GM12892 (cell line): Measurements from ENCODE around the gene SHANK1.
A peak's percentile ranks its signal among the peaks of the same experiment; 100 is the strongest.

ENCODE experiments used
- DNase-seq: peaks from one replicate; pipeline ENCODE4 v3.0.0; 2011; ENCODE audit not compliant: insufficient read length
- FAIRE-seq: peaks from 2 replicates; lab custom pipeline; 2011; peaks lifted over from hg19 to GRCh38; lab: Jason Lieb, UNC
- POLR2A ChIP-seq: IDR thresholded peaks from 2 replicates; pipeline ENCODE4 v1.6.1; 2011; ENCODE audit warnings: low read depth, low read length, control low read depth
- POLR2AphosphoS5 ChIP-seq: IDR thresholded peaks from 2 replicates; pipeline ENCODE4 v1.6.1; 2011; ENCODE audit warnings: low read depth, low read length, control low read depth
- TAF1 ChIP-seq: IDR thresholded peaks from 2 replicates; pipeline ENCODE4 v1.6.1; 2011; ENCODE audit warnings: low read depth, mild to moderate bottlenecking, control low read depth, low read length, borderline replicate concordance

The SHANK1 gene

GRCh38 chr19:50705422-50706019 lies 14.1 kb downstream of the SHANK1 start:
- FAIRE-seq = peak; percentile 33
- TF ChIP-seq POLR2A (no peak), POLR2AphosphoS5 (no peak), TAF1 (no peak)
- DNase-seq = no peak

GRCh38 chr19:50703915-50704796 lies 15.4 kb downstream of the SHANK1 start:
- TF ChIP-seq TAF1 (no peak), POLR2A (no peak), POLR2AphosphoS5 (no peak)
- FAIRE-seq = no peak
- no peak for DNase-seq

DNA sequence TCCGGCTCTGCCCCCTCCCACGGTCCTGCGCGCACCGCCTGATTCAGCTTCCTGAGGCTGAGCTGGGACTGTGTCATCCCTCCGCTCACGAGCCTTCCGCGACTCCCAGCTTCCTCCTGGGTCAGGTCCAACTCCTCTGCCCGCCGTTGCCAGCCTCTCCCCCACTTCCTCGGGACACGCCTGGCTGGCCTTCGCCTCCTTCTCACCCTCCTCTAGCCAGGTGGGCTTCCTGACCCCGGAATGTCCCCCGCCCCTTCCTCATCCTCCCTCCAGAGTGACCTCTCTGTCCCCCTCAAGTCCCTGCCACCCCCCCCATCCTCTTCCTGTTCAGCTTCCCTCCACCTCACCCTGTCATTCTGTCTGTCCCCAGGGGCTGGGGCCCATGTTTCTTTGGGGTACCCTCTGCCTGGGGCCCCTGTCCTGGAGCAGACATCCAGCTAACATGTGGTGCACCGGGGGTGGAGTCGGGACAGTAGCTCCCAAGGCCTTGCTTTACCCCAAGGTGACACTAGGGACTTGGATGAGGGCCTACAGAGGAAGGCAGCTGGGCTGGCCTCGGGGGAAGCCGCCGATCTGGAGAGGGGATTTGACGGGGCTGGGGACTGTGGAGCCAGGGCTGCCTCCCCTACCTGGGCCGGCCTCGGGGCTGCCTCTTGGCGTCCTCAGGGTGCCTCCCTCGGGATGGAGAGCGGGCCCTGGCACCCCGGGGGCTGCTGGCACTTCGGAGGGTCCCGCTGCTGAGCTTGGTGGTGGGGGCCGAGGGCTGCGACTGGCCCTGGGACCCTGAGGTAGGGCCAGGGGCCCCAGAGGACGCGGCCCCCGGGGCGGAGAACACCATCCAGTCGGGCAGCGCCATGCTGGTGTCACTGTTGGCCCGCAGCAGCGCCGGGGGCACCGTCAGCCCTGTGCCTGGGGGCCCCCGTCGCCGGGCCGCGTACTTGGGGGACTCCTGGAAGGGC lies 16.5 kb downstream of the SHANK1 start:
- FAIRE-seq (no peak), DNase-seq (no peak)
- TF ChIP-seq POLR2AphosphoS5 = no peak

- FAIRE-seq = no peak
- no peak for TF ChIP-seq POLR2A
- TF ChIP-seq POLR2AphosphoS5 = no peak
- no peak for TF ChIP-seq TAF1
- DNase-seq = no peak
Observed at GRCh38 chr19:50702158-50702870, 17.3 kb downstream of the SHANK1 start.

GRCh38 chr19:50701367-50701985 lies 18.1 kb downstream of the SHANK1 start:
- TF ChIP-seq TAF1 = no peak
- TF ChIP-seq POLR2A = no peak
- TF ChIP-seq POLR2AphosphoS5 = no peak
- DNase-seq (no peak), FAIRE-seq (no peak)

GRCh38 chr19:50697414-50698124 lies 22.0 kb downstream of the SHANK1 start:
- no peak for DNase-seq
- TF ChIP-seq POLR2A = no peak
- no peak for TF ChIP-seq TAF1
- TF ChIP-seq POLR2AphosphoS5 = no peak
- no peak for FAIRE-seq

DNA sequence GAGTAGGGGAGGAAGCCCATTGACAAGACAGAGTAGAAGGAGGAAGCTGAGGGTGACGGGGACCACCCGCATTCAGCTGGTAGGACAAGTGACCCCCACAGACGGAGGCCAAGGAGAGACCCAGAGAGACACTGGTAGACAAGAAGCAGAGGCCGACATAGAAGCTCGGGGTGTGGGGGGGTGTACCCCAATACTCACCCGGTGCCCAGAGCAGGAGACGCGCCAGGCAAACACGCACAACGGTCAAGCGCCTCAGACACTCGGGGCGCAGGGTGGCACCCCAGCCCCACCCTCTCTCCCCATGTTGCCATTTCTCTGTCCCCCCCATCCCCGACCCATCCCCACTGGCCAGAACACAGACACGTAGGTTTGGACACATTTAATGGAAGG lies 23.5 kb downstream of the SHANK1 start:
- no peak for FAIRE-seq
- DNase-seq = no peak
- TF ChIP-seq TAF1 (no peak), POLR2A (no peak), POLR2AphosphoS5 (no peak)

DNA sequence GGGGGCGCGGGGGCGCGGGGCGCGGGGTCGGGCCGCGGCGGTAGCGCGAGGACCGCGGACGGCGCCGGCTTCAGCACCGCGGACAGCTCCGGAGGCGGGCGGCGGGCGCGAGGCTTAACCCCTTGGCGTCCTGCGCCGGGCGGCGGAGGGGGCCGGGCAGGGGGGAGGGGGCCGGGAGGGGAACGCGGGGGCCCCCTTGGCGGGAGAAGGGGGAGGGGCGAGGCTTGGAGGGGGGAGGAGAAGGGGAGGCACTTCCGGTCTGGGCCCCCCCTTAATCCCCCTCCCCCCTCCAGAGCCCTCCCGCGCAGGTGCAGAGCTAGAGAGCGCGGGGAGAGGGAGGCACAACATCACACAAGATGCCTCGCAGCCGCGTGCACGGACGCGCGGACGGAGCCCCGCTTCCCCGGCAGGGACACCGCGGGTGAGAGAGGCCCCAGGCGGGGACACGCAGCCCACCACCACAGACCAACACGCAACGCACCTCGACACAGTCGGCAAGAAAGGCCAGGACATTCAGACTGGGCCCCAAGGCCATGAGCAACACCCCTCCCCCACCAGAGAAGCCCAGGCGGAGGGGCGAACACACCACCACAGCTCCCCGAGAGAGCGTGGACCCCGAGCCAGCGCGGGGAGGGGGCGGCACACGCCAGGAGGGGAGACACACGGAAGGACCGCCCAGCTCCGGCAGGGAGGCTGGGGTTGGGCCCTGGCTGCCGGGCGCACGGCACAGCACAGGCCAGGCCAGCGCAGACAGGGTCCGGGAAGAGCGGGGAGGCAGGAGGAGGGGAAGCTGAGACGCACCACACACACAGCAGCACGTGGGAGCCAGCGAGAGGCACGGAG lies 24.1 kb downstream of the SHANK1 start:
- DNase-seq (no peak), FAIRE-seq (no peak)

GRCh38 chr19:50694815-50695145 lies 24.8 kb downstream of the SHANK1 start:
- TF ChIP-seq POLR2A = no peak
- DNase-seq (no peak), FAIRE-seq (no peak)

More for the DNA sequence above, 24.1 kb downstream of the SHANK1 start:
- TF ChIP-seq POLR2AphosphoS5 (no peak), TAF1 (no peak), POLR2A (no peak)
